IMR-90 (cell line): ENCODE results near the gene KRR1. TPM values are rescaled to one million over a fixed set of nuclear protein-coding genes. Genes with fewer than 3 reads are reported as not detected.

Source experiments
- ATAC-seq: fragments of 200-7000 bp; cut with Tn5 transposase; 2 replicates; pipeline ENCODE4 v1.9.1; 2020; ENCODE audit warnings: low read depth, mild to moderate bottlenecking, moderate library complexity
- BruUV-seq: library from RNA; stranded (reverse); fragments of 400-500 nt; replicated peaks from 2 replicates; lab custom pipeline; 2021; lab: Mats Ljungman, UMichigan
- CTCF ChIA-PET: fragments of 300-600 bp; formaldehyde crosslinking; extraction: SDS; loops from one replicate; lab custom pipeline; 2021; ENCODE audit warnings: antibody characterized with exemption; lab: Yijun Ruan, JAX
- POLR2A ChIA-PET: fragments of 300-600 bp; sonication (Branson Sonifier 250); formaldehyde crosslinking; loops from one replicate; lab custom pipeline; 2022; ENCODE audit warnings: antibody characterized with exemption; ENCODE audit not compliant: unreplicated experiment; lab: Charles Lee
- DNase-seq: peaks from one replicate; pipeline ENCODE4 v3.0.0; 2013
- H2AFZ ChIP-seq: replicated peaks from 2 replicates; pipeline ENCODE3; 2013; ENCODE audit warnings: low read length, mild to moderate bottlenecking; ENCODE audit not compliant: poor library complexity
- H2AK5ac ChIP-seq: 2 replicates; pipeline ENCODE4 v1.6.1; 2013; ENCODE audit warnings: low read depth, low read length, inconsistent platforms
- H2AK9ac ChIP-seq: replicated peaks from 2 replicates; pipeline ENCODE3; 2013; ENCODE audit warnings: mild to moderate bottlenecking, low read depth, low read length, moderate library complexity; ENCODE audit not compliant: poor library complexity
- H2BK120ac ChIP-seq: 2 replicates; pipeline ENCODE4 v1.6.1; 2013; ENCODE audit warnings: low read depth, low read length, inconsistent platforms
- H2BK15ac ChIP-seq: 3 replicates; pipeline ENCODE4 v1.6.1; 2013; ENCODE audit warnings: low read depth, low read length, inconsistent platforms
- H2BK20ac ChIP-seq: 2 replicates; pipeline ENCODE4 v1.6.1; 2013; ENCODE audit warnings: low read depth, mild to moderate bottlenecking, inconsistent platforms, low read length, moderate library complexity
- H2BK5ac ChIP-seq: 2 replicates; pipeline ENCODE4 v1.6.1; 2013; ENCODE audit warnings: mild to moderate bottlenecking, low read depth, low read length, inconsistent platforms; ENCODE audit not compliant: poor library complexity, severe bottlenecking
- H3K14ac ChIP-seq: replicated peaks from 2 replicates; pipeline ENCODE4 v1.6.1; 2013; ENCODE audit warnings: low read depth, low read length, inconsistent platforms
- H3K18ac ChIP-seq: 2 replicates; pipeline ENCODE4 v1.6.1; 2013; ENCODE audit warnings: low read depth, low read length, control low read depth
- H3K23ac ChIP-seq: 2 replicates; pipeline ENCODE4 v1.6.1; 2013; ENCODE audit warnings: low read depth, low read length, inconsistent platforms
- H3K27ac ChIP-seq: 2 replicates; pipeline ENCODE4 v1.5.1; 2013; ENCODE audit warnings: mild to moderate bottlenecking, control low read depth, low read length; ENCODE audit not compliant: insufficient read depth
- H3K27me3 ChIP-seq: 2 replicates; pipeline ENCODE4 v1.6.1; 2013; ENCODE audit warnings: low read length; ENCODE audit not compliant: control insufficient read depth, insufficient read depth
- H3K36me3 ChIP-seq: 2 replicates; pipeline ENCODE4 v1.6.1; 2013; ENCODE audit warnings: low read length, mixed read lengths; ENCODE audit not compliant: control insufficient read depth, insufficient read depth
- H3K4ac ChIP-seq: 2 replicates; pipeline ENCODE4 v1.6.1; 2013; ENCODE audit warnings: low read depth, low read length, inconsistent platforms
- H3K4me1 ChIP-seq: 2 replicates; pipeline ENCODE4 v1.6.1; 2013; ENCODE audit warnings: low read length, mixed read lengths; ENCODE audit not compliant: control insufficient read depth, insufficient read depth
- H3K4me2 ChIP-seq: 2 replicates; pipeline ENCODE4 v1.6.1; 2013; ENCODE audit warnings: low read depth, mild to moderate bottlenecking, control low read depth, low read length, moderate library complexity
- H3K4me3 ChIP-seq: 2 replicates; pipeline ENCODE4 v1.5.1; 2013; ENCODE audit warnings: low read depth, mild to moderate bottlenecking, control low read depth, low read length, moderate library complexity; ENCODE audit not compliant: insufficient read depth
- H3K56ac ChIP-seq: 2 replicates; pipeline ENCODE4 v1.6.1; 2013; ENCODE audit warnings: low read length, inconsistent platforms; ENCODE audit not compliant: insufficient read depth; ENCODE audit errors: extremely low read depth
- H3K79me1 ChIP-seq, 2 experiments: 2 replicates each; pipeline ENCODE4 v1.6.1; 2013; ENCODE audit warnings: low read length in 2 of 2, inconsistent platforms in 1 of 2, low read depth in 1 of 2
- H3K9ac ChIP-seq: 2 replicates; pipeline ENCODE4 v1.6.1; 2013; ENCODE audit warnings: low read depth, low read length, control low read depth
- H3K9me1 ChIP-seq: 2 replicates; pipeline ENCODE4 v1.6.1; 2013; ENCODE audit warnings: low read length, inconsistent platforms; ENCODE audit not compliant: insufficient read depth
- H3K9me3 ChIP-seq: 2 replicates; pipeline ENCODE4 v1.6.1; 2013; ENCODE audit warnings: low read length; ENCODE audit not compliant: control insufficient read depth, insufficient read depth
- H4K20me1 ChIP-seq: 2 replicates; pipeline ENCODE4 v1.6.1; 2013; ENCODE audit warnings: low read length, inconsistent platforms; ENCODE audit not compliant: insufficient read depth
- H4K5ac ChIP-seq: 2 replicates; pipeline ENCODE4 v1.6.1; 2013; ENCODE audit warnings: mild to moderate bottlenecking, low read depth, low read length, control low read depth
- H4K8ac ChIP-seq, 2 experiments: 2 replicates each; pipeline ENCODE4 v1.6.1; 2013; ENCODE audit warnings: low read depth in 2 of 2, low read length in 2 of 2, control low read depth in 1 of 2, inconsistent platforms in 1 of 2
- H4K91ac ChIP-seq: 2 replicates; pipeline ENCODE4 v1.6.1; 2013; ENCODE audit warnings: low read depth, low read length, inconsistent platforms; ENCODE audit not compliant: insufficient read depth
- FOS ChIP-seq: fragments of 150-350 bp; IDR thresholded peaks from 2 replicates; pipeline ENCODE4 v1.6.1; 2016; ENCODE audit warnings: low read depth, low read length
- MXI1 ChIP-seq: IDR thresholded peaks from 2 replicates; pipeline ENCODE4 v1.6.1; 2012; ENCODE audit warnings: low read depth, mild to moderate bottlenecking, low read length, moderate library complexity, borderline replicate concordance
- RAD21 ChIP-seq: IDR thresholded peaks from 2 replicates; pipeline ENCODE4 v1.6.1; 2012; ENCODE audit warnings: low read length, improper control_type of control experiment
- SMC3 ChIP-seq: fragments of 150-350 bp; IDR thresholded peaks from 2 replicates; pipeline ENCODE4 v1.6.1; 2016; ENCODE audit warnings: low read depth, mild to moderate bottlenecking, antibody characterized with exemption, low read length, moderate library complexity
- WGBS, 2 experiments: methylation state at CpG; one replicate each; pipeline versions ENCODE4 v1.1.5 to v1.1.7; 2013; ENCODE audit warnings: missing lambda C conversion rate in 2 of 2; ENCODE audit not compliant: insufficient read length in 1 of 2; ENCODE audit errors: extremely low coverage in 2 of 2; 5-methylcytosine and 5-hydroxymethylcytosine counted together
- dilution Hi-C: fragments of 300-500 bp; cut with HindIII; formaldehyde crosslinking; loops from one replicate; pipeline ENCODE4 v1.14.3; 2018; ENCODE audit warnings: low sequenced_read_pairs; ENCODE audit not compliant: unreplicated experiment
- in situ Hi-C: fragments of 300-500 bp; cut with MboI; formaldehyde crosslinking; loops from 3 replicates; pipeline ENCODE4 v1.14.3; 2019; ENCODE audit warnings: low sequenced_read_pairs, inconsistent platforms, mixed read lengths
- intact Hi-C: fragments of 100-400 bp; cut with micrococcal nuclease; formaldehyde crosslinking; loops from 2 replicates; pipeline ENCODE4 v1.10.0; 2022
- polyA plus RNA-seq, 3 experiments: library from polyadenylated mRNA; depleted of rRNA; stranded (reverse); fragments of >200 nt; gene quantifications; 2 replicates each; pipeline ENCODE4 v1.2.3, GENCODE V29; 2012; ENCODE audit warnings: low replicate concordance in 1 of 3
- total RNA-seq: library from RNA; depleted of rRNA; stranded (reverse); fragments of >200 nt; gene quantifications from 2 replicates; pipeline ENCODE4 v1.2.3, GENCODE V29; 2012
- TF ChIP-seq, protein P1 (sequence below): conservative IDR thresholded peaks from 2 replicates; pipeline ENCODE4 v1.5.1; 2012; ENCODE audit warnings: mild to moderate bottlenecking, low read depth, low read length, improper control_type of control experiment
- TF ChIP-seq, protein P2 (sequence below): fragments of 150-350 bp; IDR thresholded peaks from 2 replicates; pipeline ENCODE4 v1.6.1; 2016; ENCODE audit warnings: low read depth, mild to moderate bottlenecking, low read length, moderate library complexity, borderline replicate concordance
- TF ChIP-seq, protein P3 (sequence below): fragments of 150-350 bp; IDR thresholded peaks from 2 replicates; pipeline ENCODE4 v1.6.1; 2017; ENCODE audit warnings: mild to moderate bottlenecking, antibody characterized with exemption, low read length, low read depth

KRR1 gene
- total and polyA plus RNA-seq, 2 of the 4 experiments (the other 2 are of a cell fraction): 18.3 to 31.4 TPM

DNA sequence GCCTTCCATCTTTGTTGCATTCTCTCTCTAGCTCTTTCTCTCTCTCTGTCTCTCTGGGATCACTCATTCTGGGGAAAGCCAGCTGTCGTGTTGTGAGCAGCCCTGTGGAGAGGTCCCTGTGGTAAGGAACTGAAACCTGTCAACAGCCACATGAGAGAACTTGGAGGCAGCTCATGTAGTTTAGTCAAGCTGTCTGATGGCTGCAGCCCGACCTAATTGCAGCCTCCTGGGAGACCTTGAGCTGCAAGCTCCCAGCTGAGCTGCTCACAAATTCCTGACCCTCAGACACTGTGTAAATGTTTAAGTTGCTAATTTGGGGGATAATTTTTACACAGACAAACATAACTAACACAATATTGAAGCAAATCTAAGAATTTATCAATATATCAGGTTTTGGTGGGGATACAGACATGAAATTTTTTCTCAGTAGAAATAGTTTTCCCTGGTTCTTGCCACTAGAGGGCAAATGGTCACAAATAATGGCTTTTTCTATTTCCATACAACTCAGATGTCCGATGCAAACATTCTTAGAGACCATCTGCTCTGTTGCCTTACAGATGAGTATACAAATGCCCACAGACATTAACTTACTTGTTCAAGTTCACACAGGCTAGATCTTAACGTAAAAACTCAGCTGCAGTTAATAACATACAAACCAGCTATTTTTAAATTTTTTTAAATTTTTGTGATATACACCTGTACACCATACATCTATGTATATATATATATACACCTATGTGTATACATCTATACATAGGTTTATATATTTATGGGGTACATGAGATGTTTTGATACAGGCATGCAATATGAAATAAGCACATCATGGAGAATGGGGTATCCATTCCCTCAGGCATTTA, 15.5 kb upstream of the KRR1 start:
- Histone ChIP-seq H4K8ac (peak overlapping the region; percentile 77 to 94; a peak in 3 of 4 replicates), H4K91ac (peak overlapping the region; percentile 96), H3K4me2 (no peak overlapping the region; the same call in 1 of the 2 replicates), H3K9me1 (peaks cover 9% of the 10 kb centered on the region; the same call in 1 of the 2 replicates), H3K27ac (peak overlapping the region; percentile 98), H3K27me3 (no peaks in the 10 kb centered on the region), H2AFZ (peak overlapping the region; percentile 88), H4K20me1 (no peaks in the 10 kb centered on the region), H2AK9ac (peak overlapping the region; percentile 74), H3K23ac (peak overlapping the region; percentile 79; the same call in 1 of the 2 replicates), H3K4me1 (peaks cover 11% of the 10 kb centered on the region), H2BK120ac (peak overlapping the region; percentile 99), H3K14ac (peak overlapping the region; percentile 98), H2BK20ac (peak overlapping the region; percentile 99), H3K9ac (peak overlapping the region; percentile 71), H3K4me3 (no peak overlapping the region), H2BK15ac (peak overlapping the region; percentile 47; the same call in 1 of the 3 replicates), H2AK5ac (peak overlapping the region; percentile 88), H3K18ac (peak overlapping the region; percentile 79), H3K9me3 (no peaks in the 10 kb centered on the region), H3K36me3 (no peaks in the 10 kb centered on the region), H3K79me1 (peaks cover 0 to 4% of the 10 kb centered on the region in 2 experiments; a peak in 2 of 4 replicates), H3K56ac (peak overlapping the region; percentile 40; the same call in 1 of the 2 replicates), H2BK5ac (peak overlapping the region; percentile 86), H4K5ac (peak overlapping the region; percentile 89; the same call in 1 of the 2 replicates), H3K4ac (peak overlapping the region; percentile 92)
- 20% methylated on average over 2 of the region's 4 CpGs; no CpG with 5 or more reads in 1 of the 2 experiments for WGBS, 2 experiments
- dilution Hi-C loops (no loop called here), in situ Hi-C loops (loop anchor here (10.0 to 25.0 kb wide), 2 partner anchors 818 to 935 kb away; partner anchors contain the start of gene BBS10), intact Hi-C loops (loop anchor here (1.0 to 5.0 kb wide), 7 partner anchors 198 to 1060 kb away; partner anchors contain the start of gene PHLDA1)
- no TSS peak for BruUV-seq
- POLR2A ChIA-PET: no interaction called here
- ATAC-seq (peak; percentile 78), DNase-seq (peak; percentile 84)
- TF ChIP-seq FOS (no peak), SMC3 (peak; percentile 95), MXI1 (no peak), RAD21 (peak; percentile 92)
- TF ChIP-seq, protein P1, sequence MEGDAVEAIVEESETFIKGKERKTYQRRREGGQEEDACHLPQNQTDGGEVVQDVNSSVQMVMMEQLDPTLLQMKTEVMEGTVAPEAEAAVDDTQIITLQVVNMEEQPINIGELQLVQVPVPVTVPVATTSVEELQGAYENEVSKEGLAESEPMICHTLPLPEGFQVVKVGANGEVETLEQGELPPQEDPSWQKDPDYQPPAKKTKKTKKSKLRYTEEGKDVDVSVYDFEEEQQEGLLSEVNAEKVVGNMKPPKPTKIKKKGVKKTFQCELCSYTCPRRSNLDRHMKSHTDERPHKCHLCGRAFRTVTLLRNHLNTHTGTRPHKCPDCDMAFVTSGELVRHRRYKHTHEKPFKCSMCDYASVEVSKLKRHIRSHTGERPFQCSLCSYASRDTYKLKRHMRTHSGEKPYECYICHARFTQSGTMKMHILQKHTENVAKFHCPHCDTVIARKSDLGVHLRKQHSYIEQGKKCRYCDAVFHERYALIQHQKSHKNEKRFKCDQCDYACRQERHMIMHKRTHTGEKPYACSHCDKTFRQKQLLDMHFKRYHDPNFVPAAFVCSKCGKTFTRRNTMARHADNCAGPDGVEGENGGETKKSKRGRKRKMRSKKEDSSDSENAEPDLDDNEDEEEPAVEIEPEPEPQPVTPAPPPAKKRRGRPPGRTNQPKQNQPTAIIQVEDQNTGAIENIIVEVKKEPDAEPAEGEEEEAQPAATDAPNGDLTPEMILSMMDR: peak; percentile 82
- TF ChIP-seq, protein P2, sequence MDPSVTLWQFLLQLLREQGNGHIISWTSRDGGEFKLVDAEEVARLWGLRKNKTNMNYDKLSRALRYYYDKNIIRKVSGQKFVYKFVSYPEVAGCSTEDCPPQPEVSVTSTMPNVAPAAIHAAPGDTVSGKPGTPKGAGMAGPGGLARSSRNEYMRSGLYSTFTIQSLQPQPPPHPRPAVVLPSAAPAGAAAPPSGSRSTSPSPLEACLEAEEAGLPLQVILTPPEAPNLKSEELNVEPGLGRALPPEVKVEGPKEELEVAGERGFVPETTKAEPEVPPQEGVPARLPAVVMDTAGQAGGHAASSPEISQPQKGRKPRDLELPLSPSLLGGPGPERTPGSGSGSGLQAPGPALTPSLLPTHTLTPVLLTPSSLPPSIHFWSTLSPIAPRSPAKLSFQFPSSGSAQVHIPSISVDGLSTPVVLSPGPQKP: no peak
- TF ChIP-seq, protein P3, sequence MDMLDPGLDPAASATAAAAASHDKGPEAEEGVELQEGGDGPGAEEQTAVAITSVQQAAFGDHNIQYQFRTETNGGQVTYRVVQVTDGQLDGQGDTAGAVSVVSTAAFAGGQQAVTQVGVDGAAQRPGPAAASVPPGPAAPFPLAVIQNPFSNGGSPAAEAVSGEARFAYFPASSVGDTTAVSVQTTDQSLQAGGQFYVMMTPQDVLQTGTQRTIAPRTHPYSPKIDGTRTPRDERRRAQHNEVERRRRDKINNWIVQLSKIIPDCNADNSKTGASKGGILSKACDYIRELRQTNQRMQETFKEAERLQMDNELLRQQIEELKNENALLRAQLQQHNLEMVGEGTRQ: no peak
- CTCF ChIA-PET: interaction anchor here (0.6 to 1.9 kb wide), 16 partner anchors 9 to 818 kb away, joined by 3 to 8 read pairs (median 4); partner anchors contain the start of gene PHLDA1
